OCI-LY1 (cell line): Measurements from ENCODE around the gene MRPS27.

Experiments used
- H2AFZ ChIP-seq: fragments of 200-600 bp; sonication (generic), shearing (Covaris generic); 2 replicates; pipeline ENCODE4 v1.6.0; 2014; ENCODE audit warnings: antibody characterized with exemption, mild to moderate bottlenecking, low read length
- H3F3A ChIP-seq: fragments of 200-600 bp; sonication (generic), shearing (Covaris generic); 2 replicates; pipeline ENCODE4 v1.6.0; 2014; ENCODE audit warnings: mild to moderate bottlenecking, antibody characterized with exemption, low read length, moderate library complexity; ENCODE audit not compliant: insufficient read depth
- H3K27ac ChIP-seq: fragments of 200-600 bp; sonication (generic); 2 replicates; pipeline ENCODE4 v1.5.1; 2014; ENCODE audit warnings: low read length, mixed run types, mild to moderate bottlenecking, low read depth; ENCODE audit not compliant: poor library complexity, severe bottlenecking
- H3K27me3 ChIP-seq: fragments of 200-600 bp; sonication (generic); 2 replicates; pipeline ENCODE4 v1.6.0; 2014; ENCODE audit warnings: antibody characterized with exemption, mild to moderate bottlenecking, low read length, moderate library complexity; ENCODE audit not compliant: insufficient read depth
- H3K36me3 ChIP-seq: fragments of 200-600 bp; sonication (generic); 2 replicates; pipeline ENCODE4 v1.6.1; 2014; ENCODE audit warnings: mild to moderate bottlenecking, antibody characterized with exemption, low read length, moderate library complexity, mixed read lengths; ENCODE audit not compliant: insufficient read depth
- H3K4me1 ChIP-seq: fragments of 200-600 bp; sonication (generic); 2 replicates; pipeline ENCODE4 v1.5.1; 2014; ENCODE audit warnings: mild to moderate bottlenecking, low read length, moderate library complexity; ENCODE audit not compliant: insufficient read depth, severe bottlenecking
- H3K4me2 ChIP-seq: fragments of 200-600 bp; sonication (generic), shearing (Covaris generic); 2 replicates; pipeline ENCODE4 v1.6.1; 2014; ENCODE audit warnings: low read length
- H3K4me3 ChIP-seq: fragments of 200-600 bp; sonication (generic); 2 replicates; pipeline ENCODE4 v1.5.1; 2014; ENCODE audit warnings: low read length, low read depth, mild to moderate bottlenecking, mixed read lengths; ENCODE audit not compliant: poor library complexity, severe bottlenecking
- H3K79me2 ChIP-seq: fragments of 200-600 bp; shearing (Covaris generic); 2 replicates; pipeline ENCODE4 v1.6.1; 2016; ENCODE audit warnings: mixed run types, low read length, mixed read lengths; ENCODE audit not compliant: insufficient read depth
- H3K9ac ChIP-seq: fragments of 200-600 bp; sonication (generic), shearing (Covaris generic); 2 replicates; pipeline ENCODE4 v1.6.1; 2014; ENCODE audit warnings: mild to moderate bottlenecking, low read length, mixed read lengths
- H3K9me2 ChIP-seq: fragments of 200-600 bp; sonication (generic), shearing (Covaris generic); 2 replicates; pipeline ENCODE4 v1.6.1; 2014; ENCODE audit warnings: low read depth, mild to moderate bottlenecking, low read length, mixed read lengths
- H3K9me3 ChIP-seq: fragments of 200-600 bp; shearing (Covaris generic); 2 replicates; pipeline ENCODE4 v1.6.1; 2014; ENCODE audit warnings: low read length, mixed read lengths
- H4K20me1 ChIP-seq: fragments of 200-600 bp; sonication (generic), shearing (Covaris generic); 2 replicates; pipeline ENCODE4 v1.6.0; 2016; ENCODE audit warnings: mild to moderate bottlenecking, low read length; ENCODE audit not compliant: insufficient read depth
- CTCF ChIP-seq: fragments of 200-600 bp; sonication (generic), shearing (Covaris generic); IDR thresholded peaks from 2 replicates; pipeline ENCODE4 v1.5.1; 2017; ENCODE audit warnings: mild to moderate bottlenecking, antibody characterized with exemption, low read length, moderate library complexity, mixed read lengths
- EZH2 ChIP-seq: fragments of 200-600 bp; sonication (generic), shearing (Covaris generic); IDR thresholded peaks from 2 replicates; pipeline ENCODE4 v1.8.0; 2017; ENCODE audit warnings: borderline replicate concordance, mixed run types, mild to moderate bottlenecking, antibody characterized with exemption, low read length, moderate library complexity, mixed read lengths

The MRPS27 gene

GRCh38 chr5:72235725-72236124 is 84.3 kb downstream of the MRPS27 start:
- Histone ChIP-seq H3K4me3 (no peak overlapping the region), H2AFZ (no peak overlapping the region), H3K4me2 (peak overlapping the region; percentile 12; the same call in 1 of the 2 replicates)

GRCh38 chr5:72234868-72235267 is 85.2 kb downstream of the MRPS27 start:
- H3K4me3 ChIP-seq, result peak overlapping the region; percentile 8
- H2AFZ ChIP-seq, result no peak overlapping the region
- H3K4me1 ChIP-seq, result peaks cover 66% of the 10 kb centered on the region
- H3K27me3 ChIP-seq, result no peaks in the 10 kb centered on the region
- TF ChIP-seq CTCF (no peak), EZH2 (no peak)
- peak overlapping the region; percentile 96 for H3K27ac ChIP-seq
- no peaks in the 10 kb centered on the region for H3K9me3 ChIP-seq
- H3F3A ChIP-seq, result no peaks in the 10 kb centered on the region; the same call in 1 of the 2 replicates
- H4K20me1 ChIP-seq, result no peaks in the 10 kb centered on the region
- H3K79me2 ChIP-seq, result no peaks in the 10 kb centered on the region
- H3K9ac ChIP-seq, result no peak overlapping the region
- H3K36me3 ChIP-seq, result peaks cover 66% of the 10 kb centered on the region
- H3K9me2 ChIP-seq, result no peaks in the 10 kb centered on the region
- H3K4me2 ChIP-seq, result peak overlapping the region; percentile 12; the same call in 1 of the 2 replicates

More at GRCh38 chr5:72235725-72236124, 84.3 kb downstream of the MRPS27 start:
- no peaks in the 10 kb centered on the region; the same call in 1 of the 2 replicates for H3F3A ChIP-seq
- H3K9me3 ChIP-seq, result no peaks in the 10 kb centered on the region
- H3K9ac ChIP-seq, result no peak overlapping the region
- peaks cover 58% of the 10 kb centered on the region for H3K4me1 ChIP-seq
- no peaks in the 10 kb centered on the region for H3K79me2 ChIP-seq
- no peaks in the 10 kb centered on the region for H3K27me3 ChIP-seq
- no peak for TF ChIP-seq CTCF
- no peak for TF ChIP-seq EZH2
- peak overlapping the region; percentile 96 for H3K27ac ChIP-seq
- no peaks in the 10 kb centered on the region for H3K9me2 ChIP-seq
- H4K20me1 ChIP-seq, result no peaks in the 10 kb centered on the region
- peaks cover 57% of the 10 kb centered on the region for H3K36me3 ChIP-seq

GRCh38 chr5:72234265-72234700 is 85.8 kb downstream of the MRPS27 start:
- peak overlapping the region; percentile 8 for H3K4me3 ChIP-seq
- no peak for TF ChIP-seq CTCF
- no peak for TF ChIP-seq EZH2
- H3K79me2 ChIP-seq, result no peaks in the 10 kb centered on the region
- no peaks in the 10 kb centered on the region for H4K20me1 ChIP-seq
- no peak overlapping the region for H2AFZ ChIP-seq
- no peak overlapping the region for H3K9ac ChIP-seq
- H3K9me3 ChIP-seq, result no peaks in the 10 kb centered on the region
- no peaks in the 10 kb centered on the region; the same call in 1 of the 2 replicates for H3F3A ChIP-seq
- H3K9me2 ChIP-seq, result no peaks in the 10 kb centered on the region
- H3K27ac ChIP-seq, result peak overlapping the region; percentile 96
- H3K4me1 ChIP-seq, result peaks cover 72% of the 10 kb centered on the region
- no peaks in the 10 kb centered on the region for H3K27me3 ChIP-seq
- H3K4me2 ChIP-seq, result peak overlapping the region; percentile 12; the same call in 1 of the 2 replicates
- H3K36me3 ChIP-seq, result peaks cover 71% of the 10 kb centered on the region
